GM12878 (cell line): ENCODE measurements around the gene CMYA5. TPM values are rescaled to one million over a fixed set of nuclear protein-coding genes. Genes with fewer than 3 reads are reported as not detected.

Experiments used
- ATAC-seq: fragments of 200-7000 bp; cut with Tn5 transposase; 3 replicates; pipeline ENCODE4 v1.9.1; 2020; ENCODE audit warnings: mild to moderate bottlenecking, moderate library complexity
- BruUV-seq: library from RNA; stranded (reverse); fragments of 400-500 nt; replicated peaks from 2 replicates; lab custom pipeline; 2021; lab: Mats Ljungman, UMichigan
- CTCF ChIA-PET: fragments of 300-600 bp; sonication (Branson Sonifier 250); formaldehyde crosslinking; extraction: SDS; loops from one replicate; lab custom pipeline; 2021; ENCODE audit warnings: inconsistent platforms; lab: Yijun Ruan, JAX
- POLR2A ChIA-PET: fragments of 350-600 bp; formaldehyde crosslinking; extraction: SDS; loops from one replicate; lab custom pipeline; 2021; ENCODE audit warnings: inconsistent platforms; lab: Charles Lee
- RAD21 ChIA-PET: fragments of 300-600 bp; sonication (Branson Sonifier 250); formaldehyde crosslinking; loops from one replicate; lab custom pipeline; 2023; ENCODE audit warnings: antibody characterized with exemption; ENCODE audit not compliant: unreplicated experiment; lab: Charles Lee
- SMC1A ChIA-PET: fragments of 300-600 bp; sonication (Branson Sonifier 250); formaldehyde crosslinking; loops from one replicate; lab custom pipeline; 2023; ENCODE audit not compliant: unreplicated experiment, uncharacterized antibody; lab: Charles Lee
- DNase-seq: peaks from one replicate; pipeline ENCODE4 v3.0.0-alpha.2; 2011; ENCODE audit warnings: low read depth, low spot score
- FAIRE-seq: peaks from 3 replicates; lab custom pipeline; 2011; peaks lifted over from hg19 to GRCh38; lab: Jason Lieb, UNC
- H2AFZ ChIP-seq: 2 replicates; pipeline ENCODE4 v1.6.0; 2011; ENCODE audit warnings: low read depth, low read length, control low read depth; ENCODE audit not compliant: control insufficient read depth
- H3K27ac ChIP-seq: 2 replicates; pipeline ENCODE4 v1.5.1; 2011; ENCODE audit warnings: control low read depth; ENCODE audit not compliant: control insufficient read depth, insufficient read depth
- H3K27me3 ChIP-seq, 2 experiments: replicated peaks in 1 of 2; 2 replicates each; pipeline versions ENCODE4 v1.6.0 to v1.6.1; 2011; ENCODE audit warnings: low read length in 1 of 2; ENCODE audit not compliant: control insufficient read depth in 2 of 2, insufficient read depth in 2 of 2
- H3K36me3 ChIP-seq, 2 experiments: 2 replicates each; pipeline ENCODE4 v1.5.1; 2011; ENCODE audit warnings: low read length in 1 of 2; ENCODE audit not compliant: control insufficient read depth in 2 of 2, insufficient read depth in 2 of 2
- H3K4me1 ChIP-seq: 2 replicates; pipeline ENCODE4 v1.6.1; 2011; ENCODE audit warnings: mild to moderate bottlenecking, low read length, moderate library complexity, mixed read lengths; ENCODE audit not compliant: control insufficient read depth, insufficient read depth
- H3K4me2 ChIP-seq: 2 replicates; pipeline ENCODE4 v1.6.0; 2011; ENCODE audit warnings: control low read depth; ENCODE audit not compliant: control insufficient read depth, insufficient read depth
- H3K4me3 ChIP-seq: fragments of 200-600 bp; sonication (generic); 2 replicates; pipeline ENCODE4 v1.5.1; 2016
- H3K79me2 ChIP-seq: 2 replicates; pipeline ENCODE4 v1.6.0; 2011; ENCODE audit warnings: low read length; ENCODE audit not compliant: control insufficient read depth, insufficient read depth
- H3K9ac ChIP-seq: 2 replicates; pipeline ENCODE4 v1.8.0; 2011; ENCODE audit warnings: low read length, control low read depth, mixed read lengths; ENCODE audit not compliant: control insufficient read depth, insufficient read depth
- H3K9me3 ChIP-seq: replicated peaks from 3 replicates; pipeline ENCODE4 v1.5.1; 2011; ENCODE audit warnings: mild to moderate bottlenecking, low read length; ENCODE audit not compliant: control insufficient read depth, insufficient read depth
- H4K20me1 ChIP-seq: 2 replicates; pipeline ENCODE4 v1.6.0; 2011; ENCODE audit not compliant: control insufficient read depth, insufficient read depth
- BCLAF1 ChIP-seq: fragments of 450-650 bp; IDR thresholded peaks from 2 replicates; pipeline ENCODE4 v1.6.1; 2017; ENCODE audit warnings: antibody characterized with exemption, mild to moderate bottlenecking, moderate library complexity
- DPF2 ChIP-seq: fragments of 450-650 bp; IDR thresholded peaks from 2 replicates; pipeline ENCODE4 v1.6.1; 2017; ENCODE audit warnings: mild to moderate bottlenecking
- HCFC1 ChIP-seq: fragments of 150-350 bp; IDR thresholded peaks from 2 replicates; pipeline ENCODE4 v1.6.1; 2014; ENCODE audit warnings: low read length
- PAX8 ChIP-seq: fragments of 450-650 bp; IDR thresholded peaks from 2 replicates; pipeline ENCODE4 v1.6.1; 2017; ENCODE audit warnings: mild to moderate bottlenecking, moderate library complexity
- PKNOX1 ChIP-seq: fragments of 450-650 bp; IDR thresholded peaks from 2 replicates; pipeline ENCODE4 v1.6.1; 2016; ENCODE audit warnings: mild to moderate bottlenecking
- POLR2A ChIP-seq: IDR thresholded peaks from 2 replicates; pipeline ENCODE4 v1.6.1; 2011; ENCODE audit warnings: low read depth, mild to moderate bottlenecking, low read length
- RB1 ChIP-seq: fragments of 450-650 bp; formaldehyde crosslinking; IDR thresholded peaks from 2 replicates; pipeline ENCODE4 v1.6.1; 2017; ENCODE audit warnings: mild to moderate bottlenecking, borderline replicate concordance
- SIN3A ChIP-seq: IDR thresholded peaks from 2 replicates; pipeline ENCODE4 v1.6.1; 2012; ENCODE audit warnings: low read depth, low read length, improper control_type of control experiment
- STAT3 ChIP-seq: IDR thresholded peaks from 2 replicates; pipeline ENCODE4 v1.6.1; 2011; ENCODE audit warnings: low read depth, low read length, improper control_type of control experiment
- TCF12 ChIP-seq: IDR thresholded peaks from 2 replicates; pipeline ENCODE4 v1.6.1; 2011; ENCODE audit warnings: low read depth, mild to moderate bottlenecking, low read length
- ZNF207 ChIP-seq: fragments of 450-650 bp; IDR thresholded peaks from 2 replicates; pipeline ENCODE4 v1.6.1; 2014; ENCODE audit warnings: antibody characterized with exemption, mild to moderate bottlenecking, borderline replicate concordance
- ZNF274 ChIP-seq: IDR thresholded peaks from one replicate; pipeline ENCODE4 v1.8.0; 2011; ENCODE audit not compliant: insufficient read length, insufficient read depth
- WGBS: methylation state at CpG from one replicate; pipeline ENCODE4 v1.1.6; 2016; ENCODE audit warnings: low lambda C conversion rate; ENCODE audit not compliant: insufficient replicate concordance, insufficient coverage; ENCODE audit errors: missing lambda C conversion rate; 5-methylcytosine and 5-hydroxymethylcytosine counted together
- in situ Hi-C: fragments of 300-500 bp; cut with MboI; formaldehyde crosslinking; loops from 9 replicates; pipeline ENCODE4 v1.14.3; 2018; ENCODE audit warnings: mixed read lengths
- intact Hi-C: fragments of 100-400 bp; cut with micrococcal nuclease; formaldehyde crosslinking; loops from one replicate; pipeline ENCODE4 v1.14.2; 2022; ENCODE audit not compliant: unreplicated experiment
- polyA plus RNA-seq, 11 experiments: library from polyadenylated mRNA; depleted of rRNA in 4 of 11; unstranded in 6 of 11; stranded (reverse) in 5 of 11; fragments of >200 nt; fragmentation: Nextera tagmentation in 4 of 11; fragmentation: Illumina TruSeq in 1 of 11; extraction: Ambion mirVana in 4 of 11; extraction: Trizol in 1 of 11; gene quantifications; 1 replicate in 1 of 11; 2 replicates in 10 of 11; pipeline versions ENCODE4 v1.2.1 to v1.2.3, GENCODE V29; 2011 to 2016; ENCODE audit warnings: inconsistent platforms in 2 of 11, missing spikeins in 2 of 11, low read depth in 1 of 11
- total RNA-seq, 4 experiments: library from RNA; depleted of rRNA in 3 of 4; stranded (reverse); fragments of >200 nt in 3 of 4; fragmentation: Illumina TruSeq in 1 of 4; extraction: Trizol in 1 of 4; gene quantifications; 2 replicates each; pipeline versions ENCODE4 v1.2.1 to v1.2.3, GENCODE V29; 2013 to 2021
- TF ChIP-seq, protein P1 (sequence below): IDR thresholded peaks from 2 replicates; pipeline ENCODE4 v1.6.1; 2011; ENCODE audit warnings: low read depth, mild to moderate bottlenecking, low read length, moderate library complexity, borderline replicate concordance; ENCODE audit errors: extremely low read depth
- TF ChIP-seq, protein P2 (sequence below): IDR thresholded peaks from 2 replicates; pipeline ENCODE4 v1.6.1; 2011; ENCODE audit warnings: low read depth, low read length, improper control_type of control experiment, borderline replicate concordance

Gene CMYA5
- total and polyA plus RNA-seq, 10 of the 15 experiments (the other 5 are each of a cell fraction or from before 2014, with no cell fraction given): 0.01 to 0.34 (median 0.16) TPM; not detected in 1

DNA sequence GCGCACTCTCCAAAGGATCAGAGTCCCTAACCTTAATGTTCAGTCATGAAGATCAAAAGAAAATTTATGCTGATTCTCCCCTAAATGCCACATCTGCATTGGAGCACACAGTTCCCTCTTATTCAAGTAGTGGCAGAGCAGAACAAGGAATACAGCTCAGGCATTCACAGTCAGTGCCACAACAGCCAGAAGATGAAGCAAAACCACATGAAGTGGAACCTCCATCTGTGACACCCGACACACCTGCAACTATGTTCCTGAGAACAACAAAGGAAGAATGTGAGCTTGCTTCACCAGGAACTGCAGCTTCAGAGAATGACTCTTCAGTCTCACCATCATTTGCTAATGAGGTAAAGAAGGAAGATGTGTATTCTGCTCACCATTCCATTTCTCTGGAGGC lies 40.0 kb downstream of the CMYA5 start (continued):
- no peak for TF ChIP-seq BCLAF1
- TF ChIP-seq RB1: no peak
- TF ChIP-seq, protein P1, sequence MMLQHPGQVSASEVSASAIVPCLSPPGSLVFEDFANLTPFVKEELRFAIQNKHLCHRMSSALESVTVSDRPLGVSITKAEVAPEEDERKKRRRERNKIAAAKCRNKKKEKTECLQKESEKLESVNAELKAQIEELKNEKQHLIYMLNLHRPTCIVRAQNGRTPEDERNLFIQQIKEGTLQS: no peak
- TF ChIP-seq ZNF274: no peak
- no peak for TF ChIP-seq STAT3
- TF ChIP-seq PAX8: no peak
- no peak for TF ChIP-seq POLR2A
- TF ChIP-seq, protein P2, sequence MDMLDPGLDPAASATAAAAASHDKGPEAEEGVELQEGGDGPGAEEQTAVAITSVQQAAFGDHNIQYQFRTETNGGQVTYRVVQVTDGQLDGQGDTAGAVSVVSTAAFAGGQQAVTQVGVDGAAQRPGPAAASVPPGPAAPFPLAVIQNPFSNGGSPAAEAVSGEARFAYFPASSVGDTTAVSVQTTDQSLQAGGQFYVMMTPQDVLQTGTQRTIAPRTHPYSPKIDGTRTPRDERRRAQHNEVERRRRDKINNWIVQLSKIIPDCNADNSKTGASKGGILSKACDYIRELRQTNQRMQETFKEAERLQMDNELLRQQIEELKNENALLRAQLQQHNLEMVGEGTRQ: no peak

DNA sequence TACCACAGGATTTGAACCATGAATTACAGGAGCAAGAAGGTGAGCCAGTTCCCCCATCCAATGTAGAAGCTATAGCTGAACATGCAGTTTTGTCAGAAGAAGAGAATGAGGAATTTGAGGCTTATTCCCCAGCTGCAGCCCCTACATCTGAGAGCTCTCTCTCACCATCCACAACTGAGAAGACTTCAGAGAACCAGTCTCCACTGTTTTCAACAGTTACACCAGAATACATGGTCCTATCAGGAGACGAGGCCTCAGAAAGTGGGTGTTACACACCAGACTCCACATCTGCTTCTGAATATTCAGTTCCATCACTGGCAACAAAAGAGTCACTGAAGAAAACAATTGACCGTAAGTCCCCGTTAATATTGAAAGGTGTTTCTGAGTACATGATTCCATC lies 40.9 kb downstream of the CMYA5 start:
- intact Hi-C loops (no loop called here), in situ Hi-C loops (no loop called here)
- peaks cover 0 to 3% of the 10 kb centered on the region in 2 experiments; a peak in 1 of 4 replicates for H3K27me3 ChIP-seq
- CTCF ChIA-PET: no interaction called here
- RAD21 ChIA-PET: no interaction called here
- FAIRE-seq: no peak
- POLR2A ChIA-PET: no interaction called here
- no peak for DNase-seq
- no peaks in the 10 kb centered on the region for H3K4me1 ChIP-seq
- no peaks in the 10 kb centered on the region for H3K36me3 ChIP-seq
- no TSS peak for BruUV-seq
- no peak overlapping the region for H3K4me2 ChIP-seq
- no peaks in the 10 kb centered on the region for H3K79me2 ChIP-seq
- H3K27ac ChIP-seq: no peak overlapping the region
- H3K9me3 ChIP-seq: no peaks in the 10 kb centered on the region
- WGBS: 68% methylated on average over 3 of the region's 3 CpGs
- no peak overlapping the region for H3K4me3 ChIP-seq
- H3K9ac ChIP-seq: no peak overlapping the region
- no peak for ATAC-seq
- no peak for TF ChIP-seq ZNF207
- no peak for TF ChIP-seq TCF12
- TF ChIP-seq DPF2: no peak
- no peak for TF ChIP-seq PKNOX1
- TF ChIP-seq SIN3A: no peak
- TF ChIP-seq HCFC1: no peak
- TF ChIP-seq, all 136 proteins: peak for 0
- SMC1A ChIA-PET: no interaction called here
- H2AFZ ChIP-seq: no peak overlapping the region
- no peaks in the 10 kb centered on the region for H4K20me1 ChIP-seq
